ENCODE results near the gene PLCH1.

The PLCH1 gene

DNA sequence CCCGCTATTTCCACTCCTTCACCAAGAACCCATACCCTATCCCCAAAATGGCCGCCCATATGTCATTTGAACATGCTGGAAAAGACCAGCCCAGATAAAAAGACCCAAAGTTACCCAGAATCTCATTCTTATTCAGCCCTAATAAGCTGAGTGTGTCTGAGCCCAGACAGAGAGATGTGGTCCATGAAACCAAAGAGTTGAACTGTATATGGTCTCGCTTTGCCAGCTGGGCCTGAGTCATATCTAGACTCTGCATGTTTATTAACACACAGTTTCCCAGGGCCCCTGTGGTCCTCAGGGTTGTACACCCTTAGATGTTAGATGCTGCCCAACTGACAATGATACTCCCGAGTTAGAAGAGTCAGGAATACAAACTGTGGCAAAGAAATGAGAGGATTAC, 249.5 kb downstream of the PLCH1 start:
- H3K27ac ChIP-seq, result no peak overlapping the region
- TF ChIP-seq ZFX (IDR thresholded peaks at IDR 0.05; ENCODE audit: borderline replicate concordance) (no peak), CTCF (IDR thresholded peaks at IDR 0.05) (no peak)

GRCh38 chr3:155494332-155494731, 250.5 kb downstream of the PLCH1 start:
- TF ChIP-seq ZFX (IDR thresholded peaks at IDR 0.05; ENCODE audit: borderline replicate concordance), result no peak
- no peak for TF ChIP-seq CTCF (IDR thresholded peaks at IDR 0.05)
- no peak overlapping the region for H3K27ac ChIP-seq

GRCh38 chr3:155492841-155493240, 252.0 kb downstream of the PLCH1 start:
- H3K27ac ChIP-seq, result no peak overlapping the region
- TF ChIP-seq ZFX (IDR thresholded peaks at IDR 0.05; ENCODE audit: borderline replicate concordance), result no peak
- TF ChIP-seq CTCF (IDR thresholded peaks at IDR 0.05), result no peak

DNA sequence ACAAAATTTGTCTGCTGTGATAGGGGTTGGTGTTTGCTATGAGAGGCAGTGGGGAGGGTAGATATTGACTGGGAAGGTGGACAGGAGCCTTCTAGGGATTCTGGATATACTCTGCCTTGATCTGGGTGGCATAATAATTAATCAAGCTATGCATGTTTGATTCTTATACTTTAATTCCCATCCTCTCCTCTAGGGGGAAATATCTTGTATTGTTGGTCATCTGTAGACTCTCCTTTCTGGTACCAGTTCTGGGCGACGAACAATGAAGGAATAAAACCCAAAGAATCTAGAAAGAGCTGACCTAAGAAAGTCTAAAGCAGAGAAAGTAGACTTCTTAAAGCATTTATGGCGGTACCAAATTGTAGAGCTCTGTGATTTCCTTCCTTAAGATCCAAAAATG, 253.2 kb downstream of the PLCH1 start:
- TF ChIP-seq CTCF (IDR thresholded peaks at IDR 0.05), result peak; percentile 16; the same call in 1 of the 2 replicates
- no peak for TF ChIP-seq ZFX (IDR thresholded peaks at IDR 0.05; ENCODE audit: borderline replicate concordance)
- H3K27ac ChIP-seq, result no peak overlapping the region

DNA sequence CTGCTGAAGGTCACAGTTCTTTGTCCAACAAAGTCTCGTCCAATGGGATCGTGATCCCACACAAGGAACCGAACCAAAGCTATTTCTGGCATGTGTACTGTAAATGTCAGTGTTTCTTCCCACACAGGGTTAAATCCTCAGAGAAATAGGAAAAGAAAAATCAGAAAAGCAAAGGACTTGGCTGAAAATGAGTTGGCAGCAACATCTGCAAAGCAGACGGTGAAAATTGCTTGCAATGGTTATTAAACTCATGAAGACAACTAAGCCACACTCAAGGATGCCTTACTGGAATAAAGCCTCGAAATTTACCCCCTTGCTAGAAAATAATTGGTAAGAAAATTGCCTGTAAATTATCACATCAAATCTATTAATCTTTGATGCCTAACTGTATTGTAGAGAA, 256.2 kb downstream of the PLCH1 start:
- no peak for TF ChIP-seq ZFX (IDR thresholded peaks at IDR 0.05; ENCODE audit: borderline replicate concordance)
- no peak for TF ChIP-seq CTCF (IDR thresholded peaks at IDR 0.05)
- H3K27ac ChIP-seq, result no peak overlapping the region

DNA sequence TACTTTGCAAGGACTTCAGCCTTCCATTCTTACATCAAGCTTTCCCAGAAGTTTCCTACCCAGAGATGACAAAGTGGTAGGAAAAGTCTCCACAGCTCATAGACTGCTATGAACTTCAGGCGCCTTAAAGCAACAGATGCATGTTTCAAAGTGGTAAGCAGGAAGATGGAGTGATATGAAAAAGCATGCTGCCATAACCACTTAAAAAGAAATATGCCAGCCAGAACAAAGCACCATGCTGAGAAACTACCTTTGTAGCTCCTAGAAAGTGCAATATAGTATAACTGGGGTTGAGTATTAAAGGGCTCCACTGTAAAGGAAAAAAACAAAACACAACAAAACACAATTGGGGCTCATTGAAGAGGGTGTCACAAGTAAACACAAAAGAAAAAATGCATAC, 259.0 kb downstream of the PLCH1 start:
- no peak overlapping the region for H3K27ac ChIP-seq
- TF ChIP-seq CTCF (IDR thresholded peaks at IDR 0.05) (no peak), ZFX (IDR thresholded peaks at IDR 0.05; ENCODE audit: borderline replicate concordance) (no peak)

DNA sequence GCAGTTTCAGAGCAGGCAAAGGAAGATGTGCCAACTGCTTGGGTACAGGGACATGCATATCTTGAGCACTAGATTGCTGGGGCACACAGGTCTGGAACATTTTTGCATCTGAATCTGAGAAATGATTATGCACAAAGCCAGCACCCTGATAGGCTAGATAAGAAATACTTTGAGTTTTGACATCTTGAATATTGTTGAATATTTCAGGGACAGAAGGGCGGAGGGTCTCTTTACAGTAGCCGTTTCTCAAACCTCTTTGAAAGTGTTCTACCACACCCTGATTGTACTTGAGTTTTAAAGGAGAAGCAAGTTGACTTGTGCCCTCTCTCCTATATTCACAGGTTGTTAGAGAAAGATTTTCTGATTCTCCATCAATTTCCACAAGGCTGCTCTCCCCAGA, 263.3 kb downstream of the PLCH1 start:
- no peak for TF ChIP-seq ZFX (IDR thresholded peaks at IDR 0.05; ENCODE audit: borderline replicate concordance)
- TF ChIP-seq CTCF (IDR thresholded peaks at IDR 0.05), result no peak
- H3K27ac ChIP-seq, result no peak overlapping the region

Measured in 22Rv1 (cell line).